Measurements from ENCODE around the gene FYN.

Gene FYN

GRCh38 chr6:111813237-111813636 lies 60.0 kb downstream of the FYN start:
- TF ChIP-seq ZNF677 (tag by site-specific recombination; IDR thresholded peaks at IDR 0.05) (no peak), ZSCAN18 (tag by site-specific recombination; IDR thresholded peaks at IDR 0.05) (no peak), ZNF148 (tag by site-specific recombination; IDR thresholded peaks at IDR 0.05; ENCODE audit: borderline replicate concordance) (no peak), PRDM6 (tag by site-specific recombination; IDR thresholded peaks at IDR 0.05) (peak; percentile 19; the same call in 1 of the 2 replicates), PRDM1 (tag by site-specific recombination; IDR thresholded peaks at IDR 0.05) (0 out of 2 replicates have a peak, but pooled peaks have one; percentile 9), KLF9 (tag by site-specific recombination; IDR thresholded peaks at IDR 0.05; ENCODE audit: low read depth) (no peak)
- TF ChIP-seq, protein P1, sequence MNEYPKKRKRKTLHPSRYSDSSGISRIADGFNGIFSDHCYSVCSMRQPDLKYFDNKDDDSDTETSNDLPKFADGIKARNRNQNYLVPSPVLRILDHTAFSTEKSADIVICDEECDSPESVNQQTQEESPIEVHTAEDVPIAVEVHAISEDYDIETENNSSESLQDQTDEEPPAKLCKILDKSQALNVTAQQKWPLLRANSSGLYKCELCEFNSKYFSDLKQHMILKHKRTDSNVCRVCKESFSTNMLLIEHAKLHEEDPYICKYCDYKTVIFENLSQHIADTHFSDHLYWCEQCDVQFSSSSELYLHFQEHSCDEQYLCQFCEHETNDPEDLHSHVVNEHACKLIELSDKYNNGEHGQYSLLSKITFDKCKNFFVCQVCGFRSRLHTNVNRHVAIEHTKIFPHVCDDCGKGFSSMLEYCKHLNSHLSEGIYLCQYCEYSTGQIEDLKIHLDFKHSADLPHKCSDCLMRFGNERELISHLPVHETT (tag by site-specific recombination; IDR thresholded peaks at IDR 0.05): no peak
- Histone ChIP-seq H3K36me3 (ENCODE audit: control insufficient read depth in 2 of 2, insufficient read depth in 1 of 2, low read length in 2 of 2) (peaks cover 0 to 6% of the 10 kb centered on the region in 2 experiments; a peak in 1 of 3 replicates), H3K27ac (ENCODE audit: extremely low read depth, low read depth, low read length) (no peak overlapping the region), H3K9me3 (ENCODE audit: control insufficient read depth, insufficient read depth, low read depth, low read length) (no peaks in the 10 kb centered on the region), H3K4me3 (ENCODE audit: low read depth, low read length) (no peak overlapping the region), H3K4me1 (ENCODE audit: control insufficient read depth, insufficient read depth, low read length) (0 out of 2 replicates have a peak, but pooled peaks cover 2% of the 10 kb centered on the region)
- POLR2A ChIA-PET: no interaction called here
- CTCF ChIA-PET: no interaction called here

DNA sequence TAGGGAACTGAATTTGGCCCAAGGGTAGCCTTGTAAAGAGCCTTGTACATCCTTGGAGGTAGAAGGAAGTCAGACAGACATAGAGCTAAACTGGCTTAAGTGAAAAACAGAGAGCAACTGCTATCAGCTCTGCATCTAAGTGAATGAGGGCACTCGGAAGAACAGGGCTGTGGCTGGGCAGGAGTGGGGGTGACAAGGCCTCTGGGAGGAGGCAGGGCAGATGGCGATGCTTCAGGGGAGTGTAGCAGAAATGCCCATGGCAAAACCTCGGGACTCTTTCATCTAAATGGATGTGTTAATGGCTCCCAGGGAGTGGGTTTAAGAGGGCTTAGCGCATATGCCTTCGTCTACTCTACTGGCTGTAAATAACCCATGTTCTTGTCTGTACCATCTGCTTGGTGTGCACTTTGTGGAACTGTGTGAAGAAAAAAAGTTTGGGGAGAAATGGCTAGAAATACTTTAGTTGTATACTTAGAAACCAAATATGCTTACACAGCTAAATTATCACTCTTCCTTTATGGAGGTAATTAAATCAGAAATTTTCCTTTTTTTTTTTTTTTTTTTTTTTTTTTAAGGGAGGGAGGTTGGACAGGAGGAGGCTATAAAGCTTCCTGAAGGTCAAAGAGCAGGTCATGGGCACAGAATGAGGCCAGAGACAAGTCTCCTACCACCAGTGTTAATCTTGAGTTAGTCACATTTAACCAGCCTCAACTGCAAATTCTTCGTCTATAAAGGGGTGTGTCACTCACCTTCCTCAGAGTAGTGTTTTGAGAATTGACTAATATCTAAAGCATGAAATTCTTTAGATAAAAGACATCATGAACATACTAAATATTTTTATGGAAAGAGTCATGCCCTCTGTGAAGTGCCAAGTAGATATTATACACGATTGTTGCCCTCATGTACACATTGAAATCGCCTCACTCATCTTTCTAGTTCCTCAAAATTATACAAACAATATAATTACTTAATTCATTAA lies 60.9 kb downstream of the FYN start:
- Histone ChIP-seq H3K9me3 (ENCODE audit: control insufficient read depth, insufficient read depth, low read depth, low read length) (no peaks in the 10 kb centered on the region), H3K4me3 (ENCODE audit: low read depth, low read length) (no peak overlapping the region), H3K27ac (ENCODE audit: extremely low read depth, low read depth, low read length) (no peak overlapping the region), H3K36me3 (ENCODE audit: control insufficient read depth in 2 of 2, insufficient read depth in 1 of 2, low read length in 2 of 2) (peaks cover 0 to 6% of the 10 kb centered on the region in 2 experiments; a peak in 1 of 3 replicates), H3K4me1 (ENCODE audit: control insufficient read depth, insufficient read depth, low read length) (0 out of 2 replicates have a peak, but pooled peaks cover 2% of the 10 kb centered on the region)
- TF ChIP-seq, protein P2, sequence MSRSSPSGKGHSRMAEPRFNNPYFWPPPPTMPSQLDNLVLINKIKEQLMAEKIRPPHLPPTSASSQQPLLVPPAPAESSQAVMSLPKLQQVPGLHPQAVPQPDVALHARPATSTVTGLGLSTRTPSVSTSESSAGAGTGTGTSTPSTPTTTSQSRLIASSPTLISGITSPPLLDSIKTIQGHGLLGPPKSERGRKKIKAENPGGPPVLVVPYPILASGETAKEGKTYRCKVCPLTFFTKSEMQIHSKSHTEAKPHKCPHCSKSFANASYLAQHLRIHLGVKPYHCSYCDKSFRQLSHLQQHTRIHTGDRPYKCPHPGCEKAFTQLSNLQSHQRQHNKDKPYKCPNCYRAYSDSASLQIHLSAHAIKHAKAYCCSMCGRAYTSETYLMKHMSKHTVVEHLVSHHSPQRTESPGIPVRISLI (tag by site-specific recombination; IDR thresholded peaks at IDR 0.05): 0 out of 2 replicates have a peak, but pooled peaks have one; percentile 41
- no peak for TF ChIP-seq CTCF (tag by site-specific recombination; IDR thresholded peaks at IDR 0.05)
- ChIA-PET CTCF (no interaction called here), POLR2A (no interaction called here)

Measured in HEK293 (cell line).